Fibroblast of upper back skin (primary cell): Measurements from ENCODE around the gene RXRA.

ENCODE experiments used
- DNase-seq: peaks from one replicate; pipeline ENCODE4 v3.0.0-alpha.2; 2013

Gene RXRA

GRCh38 chr9:134325813-134326723 is at the start of gene RXRA:
TSS of gene RXRA (plus strand) at chr9:134326455. CDS start at chr9:134326632, 177 bp downstream.
- peak; percentile 91 for DNase-seq

- no peak for DNase-seq
These were observed 48.0 kb upstream of the RXRA start for GRCh38 chr9:134278286-134278685.

- no peak for DNase-seq
These were observed 47.1 kb upstream of the RXRA start for GRCh38 chr9:134278974-134279640.

GRCh38 chr9:134282138-134282650 is 44.1 kb upstream of the RXRA start:
- DNase-seq = no peak

GRCh38 chr9:134283111-134283515 is 43.1 kb upstream of the RXRA start:
- DNase-seq = peak; percentile 76

GRCh38 chr9:134283692-134284265 is 42.5 kb upstream of the RXRA start:
- no peak for DNase-seq

- no peak for DNase-seq
These were observed 42.0 kb upstream of the RXRA start for GRCh38 chr9:134284273-134284672.

GRCh38 chr9:134284741-134285140 is 41.5 kb upstream of the RXRA start:
- no peak for DNase-seq

- no peak for DNase-seq
These were observed 40.9 kb upstream of the RXRA start for GRCh38 chr9:134285215-134285845.

GRCh38 chr9:134286471-134287245 is 39.6 kb upstream of the RXRA start:
- no peak for DNase-seq

- DNase-seq = no peak
These were observed 38.4 kb upstream of the RXRA start for GRCh38 chr9:134287591-134288491.

- no peak for DNase-seq
These were observed 37.5 kb upstream of the RXRA start for GRCh38 chr9:134288746-134289145.

- no peak for DNase-seq
These were observed 36.9 kb upstream of the RXRA start for GRCh38 chr9:134289241-134289875.

GRCh38 chr9:134290603-134291451 is 35.4 kb upstream of the RXRA start:
- no peak for DNase-seq

- no peak for DNase-seq
These were observed 34.8 kb upstream of the RXRA start for GRCh38 chr9:134291452-134291881.

- no peak for DNase-seq
These were observed 34.0 kb upstream of the RXRA start for GRCh38 chr9:134291961-134292871.

GRCh38 chr9:134293031-134293521 is 33.2 kb upstream of the RXRA start:
- no peak for DNase-seq

GRCh38 chr9:134293611-134294152 is 32.6 kb upstream of the RXRA start:
- DNase-seq = peak; percentile 46
